ENCODE measurements around the gene SLC8A1. TPM values are rescaled to one million over a fixed set of nuclear protein-coding genes. Genes with fewer than 3 reads are reported as not detected.
A peak's percentile ranks its signal among the peaks of the same experiment; 100 is the strongest.

Gene SLC8A1
- total RNA-seq, 1 donor from 2014 or later, result 5.7 TPM

- peaks cover 7% of the 10 kb centered on the region for H3K9me3 Mint-ChIP-seq (ENCODE audit: low read depth)
- H3K27me3 Mint-ChIP-seq, result no peaks in the 10 kb centered on the region
- no peak overlapping the region for H3K27ac Mint-ChIP-seq
- no peak overlapping the region for H3K4me3 Mint-ChIP-seq (ENCODE audit: low read depth)
- DNase-seq (ENCODE audit: low spot score, unreplicated experiment), result no peak
- no peaks in the 10 kb centered on the region for H3K36me3 Mint-ChIP-seq (ENCODE audit: insufficient read depth)
- peaks cover 19% of the 10 kb centered on the region for H3K4me1 Mint-ChIP-seq (ENCODE audit: low read depth)
- TF ChIP-seq CTCF (IDR thresholded peaks at IDR 0.05; ENCODE audit: unreplicated experiment), result peak; percentile 67
Observed at GRCh38 chr2:40488101-40488601, 36.3 kb upstream of the SLC8A1 start.

DNA sequence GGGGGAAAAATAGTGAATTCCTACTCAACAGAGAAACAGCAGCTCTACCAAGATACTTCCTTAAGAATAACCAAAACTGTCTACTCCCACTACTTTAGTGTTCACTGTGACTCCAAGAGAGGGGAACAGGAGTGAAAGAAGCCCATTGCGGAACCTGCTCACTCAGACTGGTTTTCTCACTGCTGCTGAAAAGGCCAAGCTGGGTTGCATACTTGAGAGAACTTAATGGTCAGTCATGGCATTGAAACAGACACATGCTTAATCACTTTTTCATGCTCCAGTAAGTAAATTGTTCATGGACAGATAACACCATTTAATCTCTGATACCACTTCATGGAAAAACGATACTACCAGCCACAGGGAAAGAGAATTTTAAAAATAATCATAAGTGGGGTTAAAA, 35.7 kb upstream of the SLC8A1 start:
- no peak for DNase-seq (ENCODE audit: low spot score, unreplicated experiment)
- Mint-ChIP-seq H3K36me3 (ENCODE audit: insufficient read depth) (no peaks in the 10 kb centered on the region), H3K4me1 (ENCODE audit: low read depth) (peaks cover 19% of the 10 kb centered on the region), H3K27me3 (no peaks in the 10 kb centered on the region), H3K4me3 (ENCODE audit: low read depth) (no peak overlapping the region), H3K9me3 (ENCODE audit: low read depth) (peaks cover 7% of the 10 kb centered on the region), H3K27ac (peak overlapping the region; percentile 14)
- no peak for TF ChIP-seq CTCF (IDR thresholded peaks at IDR 0.05; ENCODE audit: unreplicated experiment)

DNA sequence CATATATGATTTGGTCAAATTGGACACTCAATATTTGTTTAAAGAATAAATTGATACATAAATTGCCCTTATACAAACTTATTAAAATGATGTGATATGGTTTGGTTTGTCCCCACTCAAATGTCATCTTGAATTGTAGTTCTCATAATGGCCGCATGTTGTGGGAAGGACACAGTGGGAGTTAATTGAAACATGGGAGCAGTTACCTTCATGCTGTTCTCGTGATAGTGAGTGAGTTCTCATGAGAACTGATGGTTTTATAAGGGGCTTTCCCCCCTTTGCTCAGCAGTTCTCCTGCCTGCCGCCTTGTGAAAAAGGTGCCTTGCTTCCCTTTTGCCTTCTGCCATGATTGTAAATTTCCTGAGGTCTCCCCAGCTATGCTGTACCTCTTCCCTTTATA, 34.0 kb upstream of the SLC8A1 start:
- no peak for TF ChIP-seq CTCF (IDR thresholded peaks at IDR 0.05; ENCODE audit: unreplicated experiment)
- no peak overlapping the region for H3K4me3 Mint-ChIP-seq (ENCODE audit: low read depth)
- H3K36me3 Mint-ChIP-seq (ENCODE audit: insufficient read depth), result no peaks in the 10 kb centered on the region
- H3K27me3 Mint-ChIP-seq, result no peaks in the 10 kb centered on the region
- DNase-seq (ENCODE audit: low spot score, unreplicated experiment), result no peak
- H3K27ac Mint-ChIP-seq, result no peak overlapping the region
- H3K9me3 Mint-ChIP-seq (ENCODE audit: low read depth), result peaks cover 7% of the 10 kb centered on the region
- peaks cover 19% of the 10 kb centered on the region for H3K4me1 Mint-ChIP-seq (ENCODE audit: low read depth)

DNA sequence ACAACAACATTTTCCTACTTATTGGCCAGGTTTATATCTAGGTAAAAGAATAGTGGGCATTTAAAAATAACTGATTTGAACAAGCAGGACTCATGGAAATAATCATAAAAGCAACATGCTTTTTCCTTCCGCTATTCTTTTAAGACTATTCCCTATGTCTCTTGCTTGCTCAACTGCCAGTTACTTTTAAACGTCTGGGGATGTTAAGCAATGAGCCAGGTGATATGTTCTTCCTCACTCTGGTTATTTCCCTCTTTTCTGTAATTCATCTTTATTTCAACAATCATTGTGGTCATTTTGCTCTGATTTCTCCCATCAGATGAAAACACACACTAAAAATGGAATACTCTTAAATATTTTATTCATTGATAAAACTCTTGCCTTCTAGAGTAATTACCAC, 33.4 kb upstream of the SLC8A1 start:
- Mint-ChIP-seq H3K27me3 (no peaks in the 10 kb centered on the region), H3K27ac (no peak overlapping the region), H3K4me3 (ENCODE audit: low read depth) (no peak overlapping the region), H3K36me3 (ENCODE audit: insufficient read depth) (no peaks in the 10 kb centered on the region), H3K4me1 (ENCODE audit: low read depth) (peaks cover 19% of the 10 kb centered on the region), H3K9me3 (ENCODE audit: low read depth) (peaks cover 7% of the 10 kb centered on the region)
- no peak for DNase-seq (ENCODE audit: low spot score, unreplicated experiment)
- no peak for TF ChIP-seq CTCF (IDR thresholded peaks at IDR 0.05; ENCODE audit: unreplicated experiment)

- Mint-ChIP-seq H3K27ac (no peak overlapping the region), H3K4me3 (ENCODE audit: low read depth) (no peak overlapping the region), H3K4me1 (ENCODE audit: low read depth) (peaks cover 16% of the 10 kb centered on the region), H3K27me3 (no peaks in the 10 kb centered on the region), H3K9me3 (ENCODE audit: low read depth) (peaks cover 7% of the 10 kb centered on the region), H3K36me3 (ENCODE audit: insufficient read depth) (no peaks in the 10 kb centered on the region)
- TF ChIP-seq CTCF (IDR thresholded peaks at IDR 0.05; ENCODE audit: unreplicated experiment), result no peak
- DNase-seq (ENCODE audit: low spot score, unreplicated experiment), result no peak
Observed at GRCh38 chr2:40483549-40484243, 31.8 kb upstream of the SLC8A1 start.

All from progenitor cell of endocrine pancreas (in vitro differentiated cells).